ENCODE measurements around the gene VWCE.

DNA sequence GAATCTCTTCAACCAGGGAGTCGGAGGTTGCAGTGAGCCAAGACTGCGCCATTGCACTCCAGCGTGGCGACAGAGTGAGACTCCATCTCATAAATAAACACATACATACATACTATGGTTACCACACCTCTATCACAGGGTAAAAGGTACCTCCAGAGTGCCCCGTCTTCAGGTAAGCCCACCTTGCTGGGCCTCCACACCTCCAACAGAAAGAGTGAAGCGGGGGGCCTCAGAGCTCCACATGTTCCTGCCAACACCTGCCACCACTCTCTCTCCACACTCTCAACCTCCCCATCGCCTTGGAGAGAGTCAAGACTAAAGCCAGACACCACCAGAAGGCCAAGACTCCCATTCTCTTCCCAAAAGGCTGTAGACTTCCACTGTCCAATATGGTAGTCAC is 10.3 kb upstream of the VWCE start:
- TF ChIP-seq TSHZ2 (CRISPR knock-in tag; IDR thresholded peaks at IDR 0.05), result no peak
- no peak for TF ChIP-seq ISL1 (CRISPR knock-in tag; IDR thresholded peaks at IDR 0.05)
